HG03095 (cell line): ENCODE data around the gene PKHD1.
A peak's percentile ranks its signal among the peaks of the same experiment; 100 is the strongest.

Experiments used
- ATAC-seq: cut with Tn5 transposase; IDR thresholded peaks from one replicate; pipeline ENCODE4 v1.9.1; 2021; ENCODE audit warnings: moderate library complexity; ENCODE audit not compliant: unreplicated experiment

The PKHD1 gene

GRCh38 chr6:51820555-51820954 lies 266.9 kb downstream of the PKHD1 start:
- ATAC-seq = no peak

- no peak for ATAC-seq
Observed at GRCh38 chr6:51818520-51819022, 268.8 kb downstream of the PKHD1 start.

GRCh38 chr6:51817832-51818231 lies 269.6 kb downstream of the PKHD1 start:
- no peak for ATAC-seq

GRCh38 chr6:51814418-51814817 lies 273.0 kb downstream of the PKHD1 start:
- ATAC-seq = no peak

GRCh38 chr6:51813904-51814303 lies 273.5 kb downstream of the PKHD1 start:
- no peak for ATAC-seq

- ATAC-seq = no peak
Observed at GRCh38 chr6:51812231-51812630, 275.2 kb downstream of the PKHD1 start.

GRCh38 chr6:51805517-51805916 lies 281.9 kb downstream of the PKHD1 start:
- peak; percentile 92 for ATAC-seq

GRCh38 chr6:51800603-51801002 lies 286.8 kb downstream of the PKHD1 start:
- no peak for ATAC-seq

GRCh38 chr6:51793393-51793792 lies 294.0 kb downstream of the PKHD1 start:
- no peak for ATAC-seq

GRCh38 chr6:51792273-51793030 lies 295.0 kb downstream of the PKHD1 start:
- no peak for ATAC-seq

GRCh38 chr6:51790946-51791345 lies 296.5 kb downstream of the PKHD1 start:
- ATAC-seq = no peak

GRCh38 chr6:51788121-51788520 lies 299.3 kb downstream of the PKHD1 start:
- no peak for ATAC-seq

GRCh38 chr6:51778666-51779065 lies 308.7 kb downstream of the PKHD1 start:
- no peak for ATAC-seq

GRCh38 chr6:51777618-51778017 lies 309.8 kb downstream of the PKHD1 start:
- no peak for ATAC-seq

GRCh38 chr6:51775942-51776860 lies 311.2 kb downstream of the PKHD1 start:
- ATAC-seq = no peak

GRCh38 chr6:51768087-51768486 lies 319.3 kb downstream of the PKHD1 start:
- no peak for ATAC-seq

- ATAC-seq = no peak
Observed at GRCh38 chr6:51765230-51765629, 322.2 kb downstream of the PKHD1 start.

GRCh38 chr6:51753635-51754034 lies 333.8 kb downstream of the PKHD1 start:
- no peak for ATAC-seq

- no peak for ATAC-seq
Observed at GRCh38 chr6:51743999-51744398, 343.4 kb downstream of the PKHD1 start.

- ATAC-seq = no peak
Observed at GRCh38 chr6:51740658-51741057, 346.8 kb downstream of the PKHD1 start.

- no peak for ATAC-seq
Observed at GRCh38 chr6:51738614-51739013, 348.8 kb downstream of the PKHD1 start.
